GM19035 (cell line): ENCODE measurements around the gene PRUNE1.

Experiments used
- ATAC-seq: cut with Tn5 transposase; IDR thresholded peaks from one replicate; pipeline ENCODE4 v1.9.1; 2021; ENCODE audit not compliant: unreplicated experiment

Gene PRUNE1

DNA sequence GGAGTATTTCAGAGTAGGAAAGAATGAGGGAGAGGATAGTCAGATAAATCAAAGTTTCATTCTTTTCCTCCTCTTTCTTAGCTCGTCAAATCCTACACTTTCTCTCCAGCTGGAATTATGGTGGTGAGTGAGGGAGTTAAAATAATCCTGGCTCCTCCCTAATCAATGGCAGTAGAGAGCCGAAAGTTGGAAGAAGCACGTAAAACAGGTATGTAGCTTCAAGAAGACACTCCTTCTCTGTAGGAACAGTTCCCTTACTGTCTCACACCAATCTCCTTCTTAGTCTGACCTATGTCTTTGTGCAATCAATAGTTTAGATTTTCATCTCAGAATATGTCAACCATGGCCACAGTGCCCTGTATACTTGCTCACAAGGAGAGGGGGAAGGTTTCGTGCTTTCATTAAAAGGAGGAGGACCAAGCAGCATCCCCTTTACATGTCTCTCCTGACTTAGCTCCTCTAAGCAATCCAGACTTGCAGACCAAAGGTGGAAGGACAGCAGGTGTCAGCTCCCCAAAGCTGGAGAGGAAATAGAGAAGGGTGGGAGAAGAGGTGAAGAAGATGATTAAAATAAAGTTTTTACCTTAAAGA lies 2.4 kb upstream of the PRUNE1 start:
- no peak for ATAC-seq

GRCh38 chr1:151006327-151007052 lies 1.8 kb upstream of the PRUNE1 start, which contains the start of gene MINDY1:
TSS of gene MINDY1 (minus strand) at chr1:151006902. CDS start at chr1:151002617, 4,285 bp downstream.
- ATAC-seq = peak; percentile 45

DNA sequence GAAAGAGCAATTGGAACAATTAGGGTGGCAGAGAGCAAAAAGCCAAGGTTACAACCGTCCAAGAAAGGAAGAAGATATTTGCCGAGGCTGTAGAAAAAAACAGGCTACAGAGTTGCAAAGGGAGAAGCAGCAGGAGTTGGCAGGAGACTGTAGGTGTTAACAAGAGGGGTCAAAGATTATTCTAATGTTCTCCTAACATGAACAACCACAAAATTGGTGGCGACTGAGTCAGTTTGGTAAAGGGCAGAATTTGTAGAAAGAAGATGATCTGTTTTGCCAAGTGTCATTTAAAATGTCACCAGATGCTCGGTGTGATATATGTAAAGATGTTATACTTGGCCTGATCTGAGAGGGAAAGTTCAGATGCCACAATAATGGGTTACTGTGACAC lies 401 bp upstream of the PRUNE1 start:
- ATAC-seq = no peak

- ATAC-seq = no peak
These were observed 948 bp downstream of the PRUNE1 start for GRCh38 chr1:151009206-151009587.

DNA sequence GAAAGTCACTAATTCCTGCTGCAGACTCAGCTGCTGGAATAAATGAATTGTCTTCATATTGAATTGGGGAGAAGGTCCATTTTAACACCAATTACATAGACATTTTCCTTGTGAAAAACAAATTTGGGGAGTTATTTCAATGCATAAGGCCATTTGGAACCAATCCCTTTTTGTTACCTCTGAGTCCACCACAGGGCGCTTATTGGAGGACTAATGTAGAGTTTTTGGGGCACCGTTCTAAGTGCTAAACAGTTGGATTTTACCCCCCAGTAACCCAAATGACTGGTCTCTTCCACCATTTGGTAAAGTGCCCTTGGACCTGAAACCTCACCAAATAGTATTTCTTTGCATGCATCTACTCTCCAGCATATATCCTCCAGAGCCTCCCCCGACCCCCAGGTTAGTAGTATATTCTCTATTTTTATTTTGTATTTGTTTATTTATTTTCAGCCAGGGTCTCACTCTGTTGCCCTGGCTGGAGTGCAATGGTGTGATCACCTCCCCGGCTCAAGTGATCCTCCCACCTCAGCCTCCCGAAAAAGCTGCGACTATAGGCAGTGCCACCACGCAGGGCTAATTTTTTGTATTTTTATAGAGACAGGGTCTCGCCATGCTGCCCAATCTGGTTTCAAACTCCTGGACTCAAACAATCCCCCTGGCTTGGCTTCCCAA lies 1.6 kb downstream of the PRUNE1 start:
- ATAC-seq = no peak

GRCh38 chr1:151010346-151010726 lies 2.1 kb downstream of the PRUNE1 start:
- no peak for ATAC-seq

GRCh38 chr1:151011154-151011850 lies 3.1 kb downstream of the PRUNE1 start:
- no peak for ATAC-seq

DNA sequence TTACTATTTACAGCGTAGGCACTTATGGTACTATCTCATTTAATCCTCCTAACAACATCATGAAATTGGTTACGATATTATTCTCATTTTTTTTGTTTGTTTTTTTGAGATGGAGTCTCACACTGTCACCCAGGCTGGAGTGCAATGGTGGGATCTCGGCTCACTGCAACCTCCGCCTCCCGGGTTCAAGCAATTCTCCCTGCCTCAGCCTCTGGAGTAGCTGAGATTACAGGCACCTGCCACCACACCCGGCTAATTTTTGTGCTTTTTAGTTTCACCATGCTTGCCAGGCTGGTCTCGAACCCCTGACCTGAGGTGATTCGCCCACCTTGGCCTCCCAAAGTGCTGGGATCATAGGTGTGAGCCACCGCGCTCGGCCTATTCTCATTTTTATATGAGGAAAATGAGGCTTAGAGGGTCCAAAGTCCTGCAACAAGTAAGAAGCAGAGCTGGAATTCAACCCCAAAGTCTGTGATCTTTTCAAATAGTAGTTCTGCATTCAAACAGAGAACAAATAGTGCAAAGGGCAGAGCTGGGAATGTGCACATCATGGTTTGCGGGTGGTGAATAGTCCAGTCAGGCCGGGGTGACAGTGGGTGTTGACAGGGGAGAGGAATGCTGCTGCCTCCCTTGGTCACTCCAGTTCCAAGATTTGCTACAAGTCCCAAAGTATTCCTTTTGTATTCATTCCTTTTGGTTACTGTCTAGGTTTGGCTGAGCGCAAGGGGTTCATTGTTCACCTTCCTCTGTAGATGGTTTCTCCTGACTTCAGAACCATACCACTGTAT lies 4.6 kb downstream of the PRUNE1 start:
- no peak for ATAC-seq

DNA sequence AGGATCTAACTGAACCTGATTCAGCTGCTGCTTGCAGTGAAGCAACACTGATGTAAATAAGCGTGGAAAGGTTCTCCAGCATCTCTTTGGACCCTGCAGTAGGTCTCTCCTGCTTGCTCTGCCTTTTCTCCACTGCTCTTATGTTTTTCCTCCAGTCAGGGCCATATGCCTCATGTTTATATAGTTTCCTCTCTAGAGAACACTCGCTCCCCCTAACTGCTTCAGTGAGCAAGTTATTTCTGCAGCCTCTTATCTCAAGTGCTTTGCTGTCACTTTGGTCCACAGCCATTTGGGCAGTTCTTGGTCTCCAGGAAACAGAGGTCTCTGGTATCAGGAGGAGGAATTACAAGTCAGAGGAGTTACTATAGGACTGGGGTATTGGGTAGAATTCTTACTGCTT lies 5.3 kb downstream of the PRUNE1 start:
- no peak for ATAC-seq

- ATAC-seq = no peak
These were observed 16.4 kb downstream of the PRUNE1 start for GRCh38 chr1:151024540-151025146.

GRCh38 chr1:151026460-151026859 lies 18.2 kb downstream of the PRUNE1 start:
- ATAC-seq = no peak

GRCh38 chr1:151032164-151032563 lies 23.9 kb downstream of the PRUNE1 start:
- ATAC-seq = no peak

- no peak for ATAC-seq
These were observed 26.9 kb downstream of the PRUNE1 start for GRCh38 chr1:151035167-151035566.

GRCh38 chr1:151036356-151036755 lies 28.1 kb downstream of the PRUNE1 start, which contains the start of gene BNIPL:
TSS of gene BNIPL (plus strand) at chr1:151036586. CDS start at chr1:151036726, 140 bp downstream.
- ATAC-seq = no peak

GRCh38 chr1:151037032-151037431 lies 28.8 kb downstream of the PRUNE1 start:
- no peak for ATAC-seq

- ATAC-seq = no peak
These were observed 31.3 kb downstream of the PRUNE1 start for GRCh38 chr1:151039521-151039920.

- no peak for ATAC-seq
These were observed 34.9 kb downstream of the PRUNE1 start for GRCh38 chr1:151043163-151043562.

- peak; percentile 48 for ATAC-seq
These were observed 39.3 kb downstream of the PRUNE1 start, which contains the start of gene C1orf56 for GRCh38 chr1:151047591-151047924. TSS of gene C1orf56 (plus strand) at chr1:151047751. CDS start at chr1:151047848, 97 bp downstream.

DNA sequence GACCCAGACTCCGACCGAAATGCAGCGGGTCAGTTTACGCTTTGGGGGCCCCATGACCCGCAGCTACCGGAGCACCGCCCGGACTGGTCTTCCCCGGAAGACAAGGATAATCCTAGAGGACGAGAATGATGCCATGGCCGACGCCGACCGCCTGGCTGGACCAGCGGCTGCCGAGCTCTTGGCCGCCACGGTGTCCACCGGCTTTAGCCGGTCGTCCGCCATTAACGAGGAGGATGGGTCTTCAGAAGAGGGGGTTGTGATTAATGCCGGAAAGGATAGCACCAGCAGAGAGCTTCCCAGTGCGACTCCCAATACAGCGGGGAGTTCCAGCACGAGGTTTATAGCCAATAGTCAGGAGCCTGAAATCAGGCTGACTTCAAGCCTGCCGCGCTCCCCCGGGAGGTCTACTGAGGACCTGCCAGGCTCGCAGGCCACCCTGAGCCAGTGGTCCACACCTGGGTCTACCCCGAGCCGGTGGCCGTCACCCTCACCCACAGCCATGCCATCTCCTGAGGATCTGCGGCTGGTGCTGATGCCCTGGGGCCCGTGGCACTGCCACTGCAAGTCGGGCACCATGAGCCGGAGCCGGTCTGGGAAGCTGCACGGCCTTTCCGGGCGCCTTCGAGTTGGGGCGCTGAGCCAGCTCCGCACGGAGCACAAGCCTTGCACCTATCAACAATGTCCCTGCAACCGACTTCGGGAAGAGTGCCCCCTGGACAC lies 39.8 kb downstream of the PRUNE1 start:
- ATAC-seq = peak; percentile 50

DNA sequence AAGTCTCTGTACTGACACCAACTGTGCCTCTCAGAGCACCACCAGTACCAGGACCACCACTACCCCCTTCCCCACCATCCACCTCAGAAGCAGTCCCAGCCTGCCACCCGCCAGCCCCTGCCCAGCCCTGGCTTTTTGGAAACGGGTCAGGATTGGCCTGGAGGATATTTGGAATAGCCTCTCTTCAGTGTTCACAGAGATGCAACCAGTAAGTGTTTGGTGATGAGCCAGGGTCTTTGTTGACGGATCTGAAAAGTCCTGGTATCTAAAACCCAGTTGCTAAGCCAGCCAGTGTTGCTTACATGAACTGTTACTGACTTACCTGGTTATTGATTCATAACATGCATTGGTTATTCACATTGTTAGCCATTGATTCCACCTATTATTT lies 40.4 kb downstream of the PRUNE1 start:
- ATAC-seq = no peak
